T-helper 2 cell treated with Interferon-gamma antibody and Interleukin-4, amounts not matched to agents 100 ng/mL and 5 ng/mL, for 36 hours (primary cell): ENCODE data around the gene KRT8. TPM values are rescaled to one million over a fixed set of nuclear protein-coding genes. Genes with fewer than 3 reads are reported as not detected.

ENCODE experiments used
- intact Hi-C: fragments of 100-400 bp; cut with micrococcal nuclease; formaldehyde crosslinking; loops from one replicate; pipeline ENCODE4 v1.15.1; 2023
- total RNA-seq: library from RNA; stranded (reverse); gene quantifications from 2 replicates; pipeline ENCODE4 v1.2.3, GENCODE V29; 2022

The KRT8 gene
- total RNA-seq, 1 donor from 2014 or later: 0.39 TPM

DNA sequence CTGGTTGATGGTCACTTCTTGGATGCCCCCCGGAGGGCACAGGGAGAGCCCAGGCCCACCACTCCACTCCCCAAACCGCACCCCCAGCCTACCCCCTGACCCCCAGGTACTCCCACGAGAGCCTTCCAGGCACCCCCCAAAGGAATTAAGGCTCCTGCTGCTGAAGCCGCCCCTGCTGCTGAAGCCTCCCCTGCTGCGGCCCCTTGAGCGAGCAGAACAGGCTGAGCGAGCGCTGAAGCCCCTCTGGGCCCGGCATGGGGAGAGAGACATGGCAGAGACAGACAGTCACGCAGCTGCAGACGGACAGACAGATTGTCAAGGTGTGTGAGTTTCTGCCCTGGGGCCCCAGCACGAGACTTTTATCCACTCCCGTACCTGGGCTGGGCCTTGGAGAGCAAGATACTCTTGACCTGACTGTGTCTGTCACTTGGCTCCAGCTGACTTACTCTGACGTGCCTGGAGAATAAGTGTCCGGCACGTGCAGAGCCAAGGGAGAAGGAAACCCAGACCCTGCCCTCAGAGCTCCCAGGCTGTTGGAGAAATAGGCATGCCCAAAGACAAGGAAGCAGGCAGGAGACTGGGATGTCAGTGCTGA is 56.1 kb downstream of the KRT8 start, which contains the start of gene KRT78:
Gene KRT78, minus strand, starts transcription at position 334 of the 595 bp plus-strand sequence. Its CDS starts 64 bp downstream, at position 270.
- intact Hi-C loops: no loop called here

DNA sequence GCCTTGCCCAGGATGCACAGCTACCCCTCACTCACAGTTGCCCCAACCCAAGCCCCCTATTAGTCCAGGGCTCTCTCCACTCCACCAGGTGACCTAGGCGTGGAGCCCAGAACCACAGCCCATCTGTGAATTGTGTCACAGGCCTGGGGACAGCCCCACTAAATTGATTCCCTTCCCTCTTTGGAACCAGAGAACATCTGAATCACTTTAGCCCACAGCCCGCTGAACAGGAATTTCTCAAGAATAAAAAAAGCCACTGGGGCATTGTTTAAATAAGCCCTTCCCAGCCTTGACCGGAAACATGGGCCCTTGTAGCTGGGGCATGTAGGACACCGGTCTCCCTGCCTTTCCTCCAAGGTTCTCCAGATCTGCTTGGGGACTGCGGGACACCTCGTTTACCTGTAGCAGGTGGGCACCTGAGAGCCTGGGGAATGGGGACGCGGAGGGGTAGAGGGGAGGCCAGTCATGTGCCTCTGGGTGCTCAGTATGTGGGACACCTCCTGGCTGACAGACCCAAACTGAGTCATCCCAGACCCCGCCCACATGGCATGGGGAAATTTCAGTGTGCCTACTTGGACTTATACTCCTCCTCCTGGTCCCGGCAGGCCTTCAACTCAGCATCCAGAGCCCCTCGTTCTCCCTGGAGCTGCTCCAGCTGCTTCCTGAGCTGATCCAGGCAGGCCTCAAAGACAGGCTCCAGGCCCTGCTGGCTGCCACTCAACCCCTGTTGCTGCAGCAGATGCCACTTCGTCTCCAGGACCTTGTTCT is 57.4 kb downstream of the KRT8 start:
- intact Hi-C loops: no loop called here

Other genes with a start within 250 kb of the KRT8 start
- gene KRT1, start 224.7 kb downstream of the KRT8 start, total RNA-seq: 8.1 and 9.2 TPM in 2 replicates
- not detected in 2 replicates for gene KRT77, start 201.6 kb downstream of the KRT8 start, total RNA-seq
- not detected in 2 replicates for gene KRT76, start 127.7 kb downstream of the KRT8 start, total RNA-seq
- gene KRT3, start 109.0 kb downstream of the KRT8 start, total RNA-seq: not detected in 2 replicates
- gene KRT4, start 91.0 kb downstream of the KRT8 start, total RNA-seq: not detected in 2 replicates
- gene KRT79, start 70.8 kb downstream of the KRT8 start, total RNA-seq: not detected in 2 replicates
- not detected in 2 replicates for gene KRT78, start 56.1 kb downstream of the KRT8 start, total RNA-seq
- gene KRT18, start 44.0 kb upstream of the KRT8 start, total RNA-seq: 0.75 and 1.2 TPM in 2 replicates
- gene EIF4B, start 101.4 kb upstream of the KRT8 start, total RNA-seq: 383 and 386 TPM in 2 replicates
- 1.3 and 1.6 TPM in 2 replicates for gene TNS2, start 145.0 kb upstream of the KRT8 start, total RNA-seq
- 29.8 and 30.0 TPM in 2 replicates for gene SPRYD3, start 174.3 kb upstream of the KRT8 start, total RNA-seq
- 0.43 and 0.48 TPM in 2 replicates for gene IGFBP6, start 192.6 kb upstream of the KRT8 start, total RNA-seq
- 0.43 and 0.45 TPM in 2 replicates for gene SOAT2, start 198.4 kb upstream of the KRT8 start, total RNA-seq